Rectal smooth muscle tissue (tissue), 1 donor: Measurements from ENCODE around the gene CLDN5.
"Not testable (repeated sequence)": the region's sequence is repeated elsewhere in the genome, so short reads cannot be mapped to it uniquely, and the experiment has no call there.

Source experiments
- H3K27ac ChIP-seq: one replicate; pipeline ENCODE4 v1.7.0; 2013; ENCODE audit warnings: low read depth, low read length, inconsistent platforms
- H3K27me3 ChIP-seq: one replicate; pipeline ENCODE4 v1.7.0; 2013; ENCODE audit warnings: low read length; ENCODE audit not compliant: control insufficient read depth, insufficient read depth
- H3K36me3 ChIP-seq: one replicate; pipeline ENCODE4 v1.7.0; 2013; ENCODE audit warnings: low read length; ENCODE audit not compliant: control insufficient read depth, insufficient read depth
- H3K4me1 ChIP-seq: one replicate; pipeline ENCODE4 v1.7.0; 2013; ENCODE audit warnings: low read length; ENCODE audit not compliant: control insufficient read depth, insufficient read depth
- H3K4me3 ChIP-seq: one replicate; pipeline ENCODE4 v1.7.0; 2013; ENCODE audit warnings: low read length
- H3K9ac ChIP-seq: one replicate; pipeline ENCODE4 v1.7.0; 2013; ENCODE audit warnings: low read length

CLDN5 gene

GRCh38 chr22:19559324-19559811, 35.2 kb upstream of the CLDN5 start:
- H3K9ac ChIP-seq: no peak overlapping the region
- H3K4me3 ChIP-seq: no peak overlapping the region
- no peaks in the 10 kb centered on the region for H3K36me3 ChIP-seq
- H3K4me1 ChIP-seq: no peaks in the 10 kb centered on the region
- no peak overlapping the region for H3K27ac ChIP-seq
- H3K27me3 ChIP-seq: no peaks in the 10 kb centered on the region

GRCh38 chr22:19556963-19557545, 32.8 kb upstream of the CLDN5 start:
- H3K4me1 ChIP-seq: no peaks in the 10 kb centered on the region
- no peak overlapping the region for H3K4me3 ChIP-seq
- H3K27me3 ChIP-seq: no peaks in the 10 kb centered on the region
- no peak overlapping the region for H3K27ac ChIP-seq
- no peak overlapping the region for H3K9ac ChIP-seq
- H3K36me3 ChIP-seq: no peaks in the 10 kb centered on the region

GRCh38 chr22:19555651-19556050, 31.4 kb upstream of the CLDN5 start:
- no peaks in the 10 kb centered on the region for H3K27me3 ChIP-seq
- no peak overlapping the region for H3K27ac ChIP-seq
- no peak overlapping the region for H3K4me3 ChIP-seq
- no peaks in the 10 kb centered on the region for H3K4me1 ChIP-seq
- H3K36me3 ChIP-seq: no peaks in the 10 kb centered on the region
- H3K9ac ChIP-seq: no peak overlapping the region

GRCh38 chr22:19554834-19555404, 30.7 kb upstream of the CLDN5 start:
- H3K27ac ChIP-seq: no peak overlapping the region
- no peaks in the 10 kb centered on the region for H3K36me3 ChIP-seq
- H3K27me3 ChIP-seq: no peaks in the 10 kb centered on the region
- no peak overlapping the region for H3K9ac ChIP-seq
- H3K4me1 ChIP-seq: no peaks in the 10 kb centered on the region
- H3K4me3 ChIP-seq: no peak overlapping the region

GRCh38 chr22:19553201-19553600, 29.0 kb upstream of the CLDN5 start:
- Histone ChIP-seq H3K9ac (no peak overlapping the region), H3K36me3 (no peaks in the 10 kb centered on the region), H3K4me1 (no peaks in the 10 kb centered on the region), H3K4me3 (no peak overlapping the region), H3K27me3 (no peaks in the 10 kb centered on the region), H3K27ac (no peak overlapping the region)

- no peaks in the 10 kb centered on the region for H3K4me1 ChIP-seq
- no peaks in the 10 kb centered on the region for H3K36me3 ChIP-seq
- H3K4me3 ChIP-seq: no peak overlapping the region
- no peaks in the 10 kb centered on the region for H3K27me3 ChIP-seq
- no peak overlapping the region for H3K27ac ChIP-seq
- no peak overlapping the region for H3K9ac ChIP-seq
Observed at GRCh38 chr22:19550382-19550781, 26.2 kb upstream of the CLDN5 start.

GRCh38 chr22:19549428-19549827, 25.2 kb upstream of the CLDN5 start:
- Histone ChIP-seq H3K4me3 (no peak overlapping the region), H3K9ac (no peak overlapping the region), H3K4me1 (no peaks in the 10 kb centered on the region), H3K36me3 (no peaks in the 10 kb centered on the region), H3K27ac (no peak overlapping the region), H3K27me3 (no peaks in the 10 kb centered on the region)

- H3K27ac ChIP-seq: no peak overlapping the region
- no peak overlapping the region for H3K9ac ChIP-seq
- H3K4me1 ChIP-seq: no peaks in the 10 kb centered on the region
- H3K4me3 ChIP-seq: no peak overlapping the region
- H3K27me3 ChIP-seq: no peaks in the 10 kb centered on the region
- no peaks in the 10 kb centered on the region for H3K36me3 ChIP-seq
Observed at GRCh38 chr22:19548964-19549363, 24.8 kb upstream of the CLDN5 start.

GRCh38 chr22:19548427-19548826, 24.2 kb upstream of the CLDN5 start:
- not testable (repeated sequence) for H3K4me1 ChIP-seq, H3K9ac ChIP-seq, H3K27me3 ChIP-seq

GRCh38 chr22:19547620-19548019, 23.4 kb upstream of the CLDN5 start:
- H3K4me1 ChIP-seq: no peaks in the 10 kb centered on the region

More at GRCh38 chr22:19548427-19548826, 24.2 kb upstream of the CLDN5 start:
- H3K4me3 ChIP-seq, H3K27ac ChIP-seq, H3K36me3 ChIP-seq: not testable (repeated sequence)

GRCh38 chr22:19546680-19547079, 22.5 kb upstream of the CLDN5 start:
- no peak overlapping the region for H3K27ac ChIP-seq
- H3K9ac ChIP-seq: no peak overlapping the region
- no peaks in the 10 kb centered on the region for H3K27me3 ChIP-seq

More at GRCh38 chr22:19547620-19548019, 23.4 kb upstream of the CLDN5 start:
- no peaks in the 10 kb centered on the region for H3K36me3 ChIP-seq
- no peak overlapping the region for H3K9ac ChIP-seq
- H3K27ac ChIP-seq: no peak overlapping the region
- H3K27me3 ChIP-seq: no peaks in the 10 kb centered on the region
- no peak overlapping the region for H3K4me3 ChIP-seq

GRCh38 chr22:19545935-19546207, 21.7 kb upstream of the CLDN5 start:
- Histone ChIP-seq H3K9ac (no peak overlapping the region), H3K4me1 (no peaks in the 10 kb centered on the region), H3K36me3 (no peaks in the 10 kb centered on the region), H3K4me3 (no peak overlapping the region), H3K27ac (no peak overlapping the region), H3K27me3 (no peaks in the 10 kb centered on the region)

More at GRCh38 chr22:19546680-19547079, 22.5 kb upstream of the CLDN5 start:
- no peaks in the 10 kb centered on the region for H3K36me3 ChIP-seq
- H3K4me1 ChIP-seq: no peaks in the 10 kb centered on the region
- H3K4me3 ChIP-seq: no peak overlapping the region

- no peak overlapping the region for H3K4me3 ChIP-seq
- no peaks in the 10 kb centered on the region for H3K36me3 ChIP-seq
- no peaks in the 10 kb centered on the region for H3K4me1 ChIP-seq
- H3K9ac ChIP-seq: no peak overlapping the region
- H3K27ac ChIP-seq: no peak overlapping the region
- H3K27me3 ChIP-seq: no peaks in the 10 kb centered on the region
Observed at GRCh38 chr22:19543970-19544708, 19.9 kb upstream of the CLDN5 start.
